ENCODE data around the gene SRRM5.

GRCh38 chr19:43596842-43597461 is 14.9 kb upstream of the SRRM5 start:
- TF ChIP-seq POLR2A (IDR thresholded peaks at IDR 0.05) (no peak), POLR2AphosphoS5 (IDR thresholded peaks at IDR 0.05) (no peak)
